Activated CD8-positive, alpha-beta T cell treated with anti-CD3 and anti-CD28 coated beads for 36 hours (primary cell): ENCODE measurements around the gene BMPR1A. TPM values are rescaled to one million over a fixed set of nuclear protein-coding genes. Genes with fewer than 3 reads are reported as not detected.
"Not testable (repeated sequence)": the region's sequence is repeated elsewhere in the genome, so short reads cannot be mapped to it uniquely, and the experiment has no call there.

Experiments
- ATAC-seq: fragments of 200-7000 bp; cut with Tn5 transposase; one replicate; pipeline ENCODE4 v1.10.0; 2021; ENCODE audit warnings: mild to moderate bottlenecking, moderate library complexity
- CTCF ChIA-PET: fragments of 350-600 bp; sonication (Branson Sonifier 250); formaldehyde crosslinking; loops from one replicate; lab custom pipeline; 2021; ENCODE audit warnings: antibody characterized with exemption; lab: Charles Lee
- POLR2A ChIA-PET: fragments of 350-600 bp; sonication (Branson Sonifier 250); formaldehyde crosslinking; loops from one replicate; lab custom pipeline; 2021; ENCODE audit warnings: antibody characterized with exemption; lab: Charles Lee
- DNase-seq: peaks from one replicate; pipeline ENCODE4 v3.0.0-alpha.2; 2020
- H3K27ac Mint-ChIP-seq: one replicate; pipeline ENCODE4 v1.8.0; 2021; ENCODE audit warnings: mild to moderate bottlenecking, mixed read lengths
- H3K27me3 Mint-ChIP-seq: one replicate; pipeline ENCODE4 v1.8.0; 2021; ENCODE audit warnings: mixed read lengths
- H3K36me3 Mint-ChIP-seq: one replicate; pipeline ENCODE4 v1.8.0; 2021; ENCODE audit warnings: low read depth, mixed read lengths
- H3K4me1 Mint-ChIP-seq: one replicate; pipeline ENCODE4 v1.8.0; 2021; ENCODE audit warnings: low read depth, mixed read lengths
- H3K4me3 Mint-ChIP-seq: one replicate; pipeline ENCODE4 v1.8.0; 2021; ENCODE audit warnings: mild to moderate bottlenecking, moderate library complexity, mixed read lengths
- H3K9me3 Mint-ChIP-seq: one replicate; pipeline ENCODE4 v1.8.0; 2021; ENCODE audit warnings: mixed read lengths
- CTCF ChIP-seq: fragments of 200-600 bp; IDR thresholded peaks from one replicate; pipeline ENCODE4 v1.8.0; 2022; ENCODE audit warnings: antibody characterized with exemption, mild to moderate bottlenecking
- intact Hi-C: fragments of 100-400 bp; cut with micrococcal nuclease; formaldehyde crosslinking; loops from one replicate; pipeline ENCODE4 v1.10.0; 2022
- total RNA-seq, 2 experiments: library from RNA; stranded (reverse); gene quantifications; one replicate each; pipeline ENCODE4 v1.2.3, GENCODE V29; 2021

Gene BMPR1A
- total RNA-seq, 2 experiments from 2014 or later, result 6.6 to 6.9 TPM

DNA sequence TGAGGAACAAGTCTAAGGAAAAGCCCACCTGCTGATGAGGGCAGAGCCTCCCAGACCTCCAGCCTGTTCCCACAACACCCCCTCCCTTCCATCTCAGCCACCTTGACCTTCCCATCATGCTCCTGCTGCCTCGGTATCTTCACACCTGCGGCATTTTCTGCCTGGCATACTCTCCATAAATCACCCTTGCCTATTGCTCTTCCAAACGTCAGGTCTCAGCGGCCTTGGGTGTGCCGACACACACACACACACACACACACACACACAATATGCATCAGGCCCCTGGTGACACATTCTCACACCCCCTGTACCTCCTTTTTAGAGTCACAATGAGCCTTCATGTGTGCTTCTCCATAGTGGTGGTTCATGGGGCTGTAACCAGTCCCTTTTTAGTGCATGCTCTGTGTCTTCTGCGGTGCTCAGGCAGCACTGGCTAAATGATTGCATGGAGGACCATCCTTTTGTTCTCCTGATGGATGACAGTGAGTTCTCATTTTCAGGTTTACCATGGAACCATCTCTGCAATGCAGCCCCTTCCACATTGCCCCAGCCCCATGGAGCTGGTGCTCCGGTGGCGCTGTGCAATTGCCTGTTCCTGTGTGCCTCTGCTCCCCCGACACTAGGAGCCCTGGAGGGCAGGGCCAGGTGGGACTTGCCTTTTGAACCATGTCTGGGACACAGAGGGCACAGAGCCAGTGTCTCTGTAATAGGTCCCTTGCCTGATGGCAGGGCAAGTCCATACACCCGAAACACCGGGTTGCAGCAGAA, 216.4 kb downstream of the BMPR1A start:
- no peak overlapping the region for H3K4me3 Mint-ChIP-seq
- DNase-seq, result no peak
- peaks cover 10% of the 10 kb centered on the region for H3K4me1 Mint-ChIP-seq
- intact Hi-C loops, result no loop called here
- H3K36me3 Mint-ChIP-seq, result no peaks in the 10 kb centered on the region
- H3K27me3 Mint-ChIP-seq, result peaks cover 2% of the 10 kb centered on the region
- ATAC-seq, result no peak
- H3K27ac Mint-ChIP-seq, result no peak overlapping the region
- no peaks in the 10 kb centered on the region for H3K9me3 Mint-ChIP-seq
- ChIA-PET POLR2A (no interaction called here), CTCF (no interaction called here)
- TF ChIP-seq CTCF, result no peak

- ATAC-seq (no peak), DNase-seq (no peak)
- TF ChIP-seq CTCF, result no peak
- Mint-ChIP-seq H3K36me3 (no peaks in the 10 kb centered on the region), H3K4me1 (peaks cover 10% of the 10 kb centered on the region), H3K9me3 (no peaks in the 10 kb centered on the region), H3K4me3 (no peak overlapping the region), H3K27me3 (peaks cover 2% of the 10 kb centered on the region), H3K27ac (no peak overlapping the region)
- intact Hi-C loops, result no loop called here
- ChIA-PET CTCF (no interaction called here), POLR2A (no interaction called here)
These were observed 218.1 kb downstream of the BMPR1A start for GRCh38 chr10:86974484-86974883.

- POLR2A ChIA-PET, result no interaction called here
- no peak for TF ChIP-seq CTCF
- intact Hi-C loops, result no loop called here
- no peaks in the 10 kb centered on the region for H3K9me3 Mint-ChIP-seq
- DNase-seq (no peak), ATAC-seq (no peak)
- no peaks in the 10 kb centered on the region for H3K36me3 Mint-ChIP-seq
- H3K4me3 Mint-ChIP-seq, result no peak overlapping the region
- CTCF ChIA-PET, result interaction anchor here (1.7 kb wide), 1 partner anchor 10 kb away, joined by 4 read pairs; no protein-coding TSS in a partner anchor
- peaks cover 2% of the 10 kb centered on the region for H3K27me3 Mint-ChIP-seq
- H3K4me1 Mint-ChIP-seq, result peaks cover 4% of the 10 kb centered on the region
- no peak overlapping the region for H3K27ac Mint-ChIP-seq
These were observed 220.1 kb downstream of the BMPR1A start for GRCh38 chr10:86976362-86977056.

GRCh38 chr10:86978457-86978856, 222.0 kb downstream of the BMPR1A start:
- POLR2A ChIA-PET, H3K27ac Mint-ChIP-seq, DNase-seq, H3K4me1 Mint-ChIP-seq, H3K36me3 Mint-ChIP-seq, H3K9me3 Mint-ChIP-seq, H3K4me3 Mint-ChIP-seq, ATAC-seq, CTCF ChIA-PET, H3K27me3 Mint-ChIP-seq, intact Hi-C loops: not testable (repeated sequence)

GRCh38 chr10:86979296-86979818, 222.9 kb downstream of the BMPR1A start:
- POLR2A ChIA-PET, result interaction anchor here (0.7 kb wide), 1 partner anchor 8 kb away, joined by 3 read pairs; no protein-coding TSS in a partner anchor
- DNase-seq (no peak), ATAC-seq (no peak)
- Mint-ChIP-seq H3K4me3 (no peak overlapping the region), H3K27ac (no peak overlapping the region), H3K36me3 (no peaks in the 10 kb centered on the region), H3K27me3 (peaks cover 5% of the 10 kb centered on the region), H3K4me1 (no peaks in the 10 kb centered on the region), H3K9me3 (no peaks in the 10 kb centered on the region)
- intact Hi-C loops, result no loop called here
- TF ChIP-seq CTCF, result no peak
- CTCF ChIA-PET, result no interaction called here
